ENCODE data around the gene PRR7.
A peak's percentile ranks its signal among the peaks of the same experiment; 100 is the strongest.
"Not testable (repeated sequence)": the region's sequence is repeated elsewhere in the genome, so short reads cannot be mapped to it uniquely, and the experiment has no call there.

The PRR7 gene

DNA sequence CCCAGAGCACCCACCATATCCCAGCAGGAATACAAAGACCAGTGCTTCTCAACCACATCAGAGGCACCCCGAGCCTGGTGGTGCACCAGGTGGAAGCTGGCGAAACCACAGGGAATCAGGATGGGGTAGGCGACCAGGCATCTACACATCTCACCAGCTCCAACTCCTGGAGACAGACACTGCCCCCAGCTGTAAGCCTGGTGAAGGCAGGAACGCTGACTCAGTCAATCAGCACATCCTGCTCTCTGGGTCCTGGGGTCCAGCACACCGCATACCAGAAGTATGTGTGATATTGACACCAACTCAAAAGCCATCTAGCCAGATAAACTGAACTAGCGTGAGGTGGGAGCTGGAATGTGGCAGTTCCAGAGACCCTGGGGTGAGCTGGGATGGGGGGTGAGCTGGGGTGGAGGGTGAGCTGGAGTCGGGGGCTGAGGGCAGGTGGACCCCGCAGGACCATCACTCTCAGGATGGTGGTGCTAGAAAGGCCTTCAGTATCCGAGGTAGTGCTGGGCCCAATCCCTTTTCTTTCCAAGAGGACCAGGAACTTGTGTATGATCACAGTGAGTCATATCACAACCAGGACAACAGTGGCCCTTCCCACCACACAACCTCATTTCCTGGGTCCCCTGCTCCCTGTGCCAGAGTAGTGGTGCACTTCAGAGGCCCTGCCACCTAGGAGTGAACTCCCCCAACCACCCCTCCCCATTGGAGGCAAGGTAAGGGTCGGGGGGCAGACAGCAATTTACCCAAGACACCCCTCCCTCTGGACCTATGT is 24.3 kb downstream of the PRR7 start:
- DNase-seq: no peak

- no peak for DNase-seq
These were observed 25.2 kb downstream of the PRR7 start for GRCh38 chr5:177471610-177472356.

DNA sequence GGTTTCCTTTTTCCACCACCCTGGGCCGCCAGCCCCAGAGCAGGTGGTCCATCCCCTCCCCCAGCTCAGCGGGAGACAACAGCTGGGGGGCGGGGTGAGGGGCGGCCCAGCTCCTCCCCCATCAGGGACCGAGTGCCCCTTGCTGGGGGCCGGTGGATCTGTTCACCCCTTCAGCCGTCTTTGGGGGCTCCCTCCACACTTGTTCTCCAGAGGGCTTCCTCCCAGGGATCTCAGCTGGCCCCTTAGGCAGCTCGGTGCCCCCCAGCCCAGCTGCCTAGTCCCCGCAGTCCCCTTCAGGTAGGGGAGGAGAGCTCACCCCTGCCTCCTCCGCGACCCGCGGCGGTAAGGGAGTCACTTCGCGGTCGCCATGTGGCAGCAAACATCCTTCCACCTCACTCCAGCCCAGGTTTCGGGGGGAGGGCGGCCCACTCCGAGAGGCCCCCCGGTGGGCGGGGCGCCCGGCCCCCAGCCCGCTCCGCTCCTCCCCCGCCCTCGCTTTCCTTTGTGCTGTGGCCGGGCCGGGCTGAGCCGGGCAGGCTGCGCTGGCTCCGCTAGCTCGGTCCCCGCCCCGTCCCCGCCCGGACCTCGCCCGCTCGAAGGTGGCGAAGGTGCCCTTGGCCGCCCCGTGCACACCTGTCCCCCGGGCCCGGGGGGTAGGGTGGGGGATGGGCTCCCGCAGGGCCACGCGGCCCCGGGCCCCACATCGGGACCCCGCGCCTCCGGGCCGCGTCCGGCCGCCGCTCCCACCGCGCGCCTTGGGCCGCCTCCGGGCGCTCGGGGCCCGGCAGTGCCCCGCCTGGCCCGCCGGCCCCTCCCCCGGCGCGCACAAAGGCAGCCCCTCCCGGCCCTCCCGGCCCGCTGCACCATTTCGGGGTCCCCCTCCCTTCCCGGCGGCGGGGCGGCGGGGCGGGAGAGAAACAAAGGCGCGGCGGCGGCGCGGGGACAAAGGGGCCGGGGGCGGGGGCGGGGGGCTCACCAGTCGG is 26.1 kb downstream of the PRR7 start:
- DNase-seq: peak; percentile 28 to 44

- no peak for DNase-seq
These were observed 26.9 kb downstream of the PRR7 start, which contains the start of gene DBN1 for GRCh38 chr5:177473443-177474001. TSS of gene DBN1 (minus strand) at chr5:177473634. CDS start at chr5:177473521, 113 bp downstream.

DNA sequence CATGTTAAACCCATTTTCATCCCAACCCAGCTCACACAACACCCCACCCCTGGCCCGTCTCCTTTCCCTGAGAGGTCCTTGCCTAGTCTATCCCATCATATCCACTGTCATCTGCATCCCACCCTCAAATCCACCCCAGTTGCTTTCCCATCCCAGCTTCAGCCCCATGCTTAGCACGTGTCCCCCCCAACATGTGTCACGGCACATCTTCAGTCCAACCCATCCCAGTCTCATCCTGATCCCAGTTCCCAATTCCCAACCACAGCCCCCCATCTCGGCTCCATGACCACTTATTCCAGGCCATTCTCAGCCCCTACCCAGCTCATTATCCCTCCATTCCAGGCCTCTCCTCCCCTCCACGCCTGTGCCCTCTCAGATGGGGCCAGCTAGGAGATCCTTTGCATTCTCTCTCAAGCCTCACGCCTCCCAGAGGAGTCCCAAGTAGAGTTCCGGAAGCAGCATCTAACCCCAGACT is 27.4 kb downstream of the PRR7 start:
- DNase-seq: no peak

DNA sequence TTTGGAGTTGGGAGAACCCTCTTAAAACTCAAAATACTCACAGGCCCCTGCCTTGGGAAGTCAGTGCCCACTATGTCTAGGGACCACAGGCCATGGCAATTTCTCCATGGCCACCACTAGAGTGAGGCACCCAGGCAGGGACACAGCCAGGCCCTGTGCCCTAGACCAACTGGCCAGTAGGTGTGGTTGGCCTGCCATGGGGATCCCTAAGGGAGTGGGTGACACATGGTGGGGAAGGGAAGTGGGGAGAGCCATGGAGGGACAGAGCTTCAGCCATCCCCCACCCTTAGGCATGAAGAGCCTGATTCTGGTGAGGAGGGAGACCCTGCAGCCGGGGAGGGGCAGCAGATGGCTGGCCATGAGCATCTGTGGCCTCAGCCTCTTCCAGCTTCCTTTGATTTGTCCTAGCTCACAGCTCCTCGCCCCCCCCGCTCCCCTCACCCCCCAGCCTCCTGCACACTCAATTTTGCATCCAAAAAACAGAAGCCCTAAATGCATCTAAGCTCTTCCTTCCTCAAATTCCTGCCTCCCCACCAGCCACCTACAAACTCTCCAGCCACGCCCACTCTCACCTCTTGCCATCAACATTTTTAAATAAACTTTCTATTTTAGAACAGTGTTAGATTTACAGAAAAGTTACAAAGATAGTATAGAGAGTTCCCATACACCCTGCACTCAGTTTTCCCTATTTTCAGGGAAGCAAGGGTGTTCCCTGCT is 28.4 kb downstream of the PRR7 start:
- DNase-seq: no peak

GRCh38 chr5:177475563-177476427 is 29.2 kb downstream of the PRR7 start:
- no peak for DNase-seq

DNA sequence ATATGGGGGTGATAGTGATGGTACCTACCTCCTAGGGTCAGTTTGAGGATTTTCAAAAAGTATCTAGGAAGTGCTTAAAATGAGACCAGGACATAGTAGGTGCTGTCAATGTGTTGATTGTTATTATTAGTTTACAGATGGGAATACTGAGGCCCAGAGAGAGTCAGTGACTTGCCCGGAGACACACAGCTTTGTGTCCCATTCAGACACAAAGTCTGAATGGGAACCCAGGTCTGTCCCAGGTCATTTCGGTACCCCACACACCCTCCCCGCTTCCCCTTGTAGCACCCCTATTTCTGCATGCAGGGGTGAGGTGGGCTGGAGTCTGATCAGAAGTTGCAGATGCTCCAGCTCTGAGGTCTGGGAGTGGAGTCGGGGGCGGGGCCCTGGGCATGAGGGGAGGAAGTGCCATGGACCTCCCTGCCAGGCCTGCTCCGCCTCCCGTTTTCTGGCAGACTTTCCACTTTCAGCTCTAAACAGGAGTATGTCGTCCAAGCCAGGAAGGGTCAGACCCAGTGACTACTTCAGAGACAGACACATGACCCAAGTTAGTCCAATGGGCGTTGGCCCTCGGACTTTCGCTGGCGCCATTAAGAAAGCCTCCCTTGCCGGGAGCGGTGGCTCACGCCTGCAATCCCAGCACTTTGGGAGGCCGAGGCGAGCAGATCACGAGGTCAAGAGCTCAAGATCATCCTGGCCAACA is 30.1 kb downstream of the PRR7 start:
- no peak for DNase-seq

DNA sequence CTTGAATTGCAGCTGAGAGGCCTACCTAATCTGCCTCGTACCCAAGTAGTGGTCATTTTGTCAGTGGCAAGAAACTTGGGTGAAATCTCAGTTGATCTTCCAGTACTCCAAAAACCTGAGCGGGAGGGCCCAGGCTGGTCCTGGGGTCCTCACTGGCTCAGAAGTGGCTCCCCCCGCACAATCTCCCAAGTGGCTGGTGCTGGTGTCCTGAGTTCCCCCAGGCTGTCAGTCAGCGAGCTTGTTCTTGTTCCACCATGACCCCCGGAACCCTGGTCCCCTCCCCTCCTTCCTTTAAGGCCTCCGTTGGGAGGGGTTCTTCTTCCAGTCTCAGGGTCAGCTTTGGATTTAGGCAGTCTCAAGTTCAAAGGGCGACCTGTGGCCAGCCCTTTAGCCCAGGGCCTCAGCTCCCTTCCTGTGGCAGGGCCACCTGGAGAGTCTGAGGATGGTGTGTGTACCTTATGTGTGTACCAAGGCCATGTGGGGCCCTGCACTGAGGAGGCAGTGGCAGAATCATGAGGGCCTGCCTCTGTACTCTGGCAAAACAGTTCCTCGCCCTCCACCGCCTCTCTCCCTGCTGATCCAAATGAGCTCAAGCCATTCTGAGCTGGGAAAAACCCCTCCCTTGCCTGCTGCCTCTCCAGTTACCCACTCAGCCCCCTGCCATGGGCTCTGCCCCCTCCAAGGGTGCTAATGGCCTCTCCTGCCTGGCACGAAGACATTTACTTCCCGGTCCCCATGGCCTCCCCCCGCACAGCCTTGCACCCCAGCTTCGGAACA is 31.3 kb downstream of the PRR7 start:
- no peak for DNase-seq

- DNase-seq: peak; percentile 33 to 38
These were observed 32.4 kb downstream of the PRR7 start for GRCh38 chr5:177478711-177479646.

DNA sequence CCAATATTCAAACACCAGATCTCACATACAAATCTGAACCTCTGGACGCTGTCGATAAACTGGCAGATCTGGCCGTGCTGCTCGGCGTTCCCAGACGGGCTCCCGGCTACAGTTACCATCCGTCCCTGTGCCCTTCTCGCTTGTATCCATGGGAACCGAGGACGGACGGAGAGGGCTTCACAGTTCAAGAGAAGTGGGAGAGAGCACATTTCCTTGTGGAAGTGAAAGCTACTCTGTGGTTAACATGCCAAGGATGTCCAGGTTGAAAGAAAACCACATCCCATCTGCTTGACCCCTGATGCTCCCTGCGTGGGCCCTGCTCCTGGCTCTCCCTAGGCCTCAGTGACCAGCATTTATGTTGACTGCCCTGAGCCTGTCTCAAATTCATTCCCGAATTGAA is 33.2 kb downstream of the PRR7 start:
- no peak for DNase-seq

GRCh38 chr5:177482359-177482795 is 35.8 kb downstream of the PRR7 start:
- no peak for DNase-seq

- no peak for DNase-seq
These were observed 36.4 kb downstream of the PRR7 start for GRCh38 chr5:177483042-177483441.

GRCh38 chr5:177483994-177484901 is 37.6 kb downstream of the PRR7 start:
- no peak for DNase-seq

DNA sequence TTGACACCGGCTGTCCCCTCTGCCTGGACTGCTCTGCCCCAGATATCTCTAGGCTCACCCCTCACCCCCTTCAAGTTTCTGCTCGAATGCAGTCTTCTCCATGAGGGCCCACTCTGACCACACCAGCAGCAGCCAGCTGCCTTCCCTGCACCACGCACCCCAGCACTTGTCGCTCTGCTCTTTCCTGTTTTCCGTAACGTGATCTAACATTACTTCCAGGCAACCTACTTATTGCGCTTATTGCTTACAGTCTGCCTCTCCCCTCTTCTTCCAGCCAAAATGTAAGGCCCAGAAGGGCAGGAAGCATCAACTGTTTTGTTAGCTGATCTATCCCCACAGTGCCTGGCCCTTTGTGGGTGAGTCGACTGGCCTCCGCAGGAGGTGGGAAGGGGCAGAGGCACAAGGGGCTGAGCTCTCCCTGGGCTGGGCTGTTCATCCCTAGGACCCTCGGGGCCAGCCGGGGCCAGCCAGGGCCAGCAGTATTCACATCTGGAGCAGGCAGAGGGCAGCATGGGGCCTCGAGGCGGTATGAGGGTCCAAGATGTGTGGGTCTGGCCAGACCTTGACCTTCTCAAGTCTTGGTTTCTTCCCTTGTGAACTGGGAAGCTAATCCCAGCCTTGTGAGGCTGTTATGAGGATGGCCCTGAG is 38.4 kb downstream of the PRR7 start:
- no peak for DNase-seq

DNA sequence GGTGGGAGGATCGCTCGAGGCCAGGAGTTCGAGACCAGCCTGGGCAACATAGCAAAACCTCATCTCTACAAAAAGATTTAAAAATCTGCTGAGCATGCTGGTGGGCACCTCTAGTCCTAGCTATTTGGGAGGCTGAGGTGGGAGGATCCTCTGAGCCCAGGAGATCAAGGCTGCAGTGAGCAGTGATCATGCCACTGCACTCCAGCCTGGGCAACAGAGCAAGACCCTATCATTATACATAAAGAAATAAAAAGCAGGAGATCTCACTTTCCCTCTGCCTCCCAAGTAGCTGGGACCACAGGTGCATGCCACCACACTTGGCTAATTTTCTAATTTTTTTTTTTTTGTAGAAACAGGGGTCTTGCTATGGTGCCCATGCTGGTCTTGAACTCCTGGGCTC is 39.1 kb downstream of the PRR7 start:
- DNase-seq: not testable (repeated sequence)

Measured in activated CD4-positive, alpha-beta T cell treated with anti-CD3 and anti-CD28 coated beads for 4 hours (primary cell).